PFSK-1 (cell line): Measurements from ENCODE around the gene NOP53.

Source experiments
- POLR2AphosphoS5 ChIP-seq: IDR thresholded peaks from 2 replicates; pipeline ENCODE4 v1.6.1; 2012; ENCODE audit warnings: low read depth, mild to moderate bottlenecking, control low read depth, low read length, moderate library complexity
- REST ChIP-seq, 2 experiments: IDR thresholded peaks; 2 replicates each; pipeline versions ENCODE4 v1.6.1 to v1.8.0; 2011 to 2012; ENCODE audit warnings: low read depth in 2 of 2, low read length in 2 of 2, control low read depth in 1 of 2, inconsistent platforms in 1 of 2, mild to moderate bottlenecking in 1 of 2, moderate library complexity in 1 of 2; ENCODE audit not compliant: insufficient read depth in 1 of 2

GRCh38 chr19:47765523-47766358 is 20.4 kb downstream of the NOP53 start:
- TF ChIP-seq POLR2AphosphoS5: no peak
- no peak for TF ChIP-seq REST (IDR thresholded peaks at IDR 0.05; ENCODE audit: insufficient read depth in 1 of 2, low read depth in 2 of 2, low read length in 2 of 2)
